Epithelial cell of esophagus (primary cell): ENCODE measurements around the gene PGBD5.
A peak's percentile ranks its signal among the peaks of the same experiment; 100 is the strongest.

Experiments
- DNase-seq: peaks from one replicate; pipeline ENCODE4 v3.0.0; 2010; ENCODE audit warnings: low read depth
- H3K4me3 ChIP-seq: 2 replicates; pipeline ENCODE4 v1.5.1; 2011; ENCODE audit warnings: mild to moderate bottlenecking, low read length, control low read depth
- CTCF ChIP-seq: IDR thresholded peaks from 2 replicates; pipeline ENCODE4 v1.5.1; 2011; ENCODE audit warnings: low read depth, mild to moderate bottlenecking, low read length, control low read depth, inconsistent platforms; ENCODE audit not compliant: insufficient read depth; ENCODE audit errors: missing control alignments

Gene PGBD5

GRCh38 chr1:230334447-230334837 lies 91.7 kb downstream of the PGBD5 start:
- no peak for TF ChIP-seq CTCF
- no peak for DNase-seq
- no peak overlapping the region for H3K4me3 ChIP-seq

GRCh38 chr1:230333590-230334446 lies 92.3 kb downstream of the PGBD5 start:
- no peak for DNase-seq
- no peak for TF ChIP-seq CTCF
- no peak overlapping the region for H3K4me3 ChIP-seq

- H3K4me3 ChIP-seq = no peak overlapping the region
- DNase-seq = no peak
- no peak for TF ChIP-seq CTCF
Measured at GRCh38 chr1:230332575-230333066, 93.5 kb downstream of the PGBD5 start.

GRCh38 chr1:230332061-230332460 lies 94.1 kb downstream of the PGBD5 start:
- H3K4me3 ChIP-seq = no peak overlapping the region
- no peak for TF ChIP-seq CTCF
- no peak for DNase-seq

GRCh38 chr1:230330157-230330556 lies 96.0 kb downstream of the PGBD5 start:
- TF ChIP-seq CTCF = no peak
- DNase-seq = no peak
- H3K4me3 ChIP-seq = no peak overlapping the region

GRCh38 chr1:230328342-230329015 lies 97.7 kb downstream of the PGBD5 start:
- TF ChIP-seq CTCF = no peak
- peak; percentile 86 for DNase-seq
- H3K4me3 ChIP-seq = no peak overlapping the region

- DNase-seq = peak; percentile 47
- TF ChIP-seq CTCF = no peak
- no peak overlapping the region for H3K4me3 ChIP-seq
Measured at GRCh38 chr1:230327892-230328284, 98.2 kb downstream of the PGBD5 start.
